Esophagus squamous epithelium (tissue), 5 donors: ENCODE results near the gene DST. TPM values are rescaled to one million over a fixed set of nuclear protein-coding genes. Genes with fewer than 3 reads are reported as not detected.

Source experiments
- DNase-seq: peaks from one replicate; lab custom pipeline; 2025; lab: John Stamatoyannopoulos, UW
- H3K27ac ChIP-seq, 4 donors: fragments of 200-600 bp; sonication (generic); one replicate each; pipeline ENCODE4 v1.5.1; 2016 to 2019; ENCODE audit warnings: mild to moderate bottlenecking in 1 of 4
- H3K27me3 ChIP-seq, 4 donors: fragments of 200-600 bp; sonication (generic); 1 replicate in 3 of 4; 2 replicates in 1 of 4; pipeline versions ENCODE4 v1.5.1 to v1.6.0; 2017 to 2021; ENCODE audit warnings: antibody characterized with exemption in 1 of 4
- H3K36me3 ChIP-seq, 3 donors: fragments of 200-600 bp; sonication (generic); one replicate each; pipeline ENCODE4 v1.5.1; 2016 to 2019
- H3K4me1 ChIP-seq, 3 donors: fragments of 200-600 bp; sonication (generic); one replicate each; pipeline ENCODE4 v1.5.1; 2017 to 2019
- H3K4me3 ChIP-seq, 4 donors: fragments of 200-600 bp; sonication (generic); 1 replicate in 3 of 4; 2 replicates in 1 of 4; pipeline ENCODE4 v1.5.1; 2016 to 2019; ENCODE audit warnings: mild to moderate bottlenecking in 2 of 4, moderate library complexity in 1 of 4
- H3K9me3 ChIP-seq, 3 donors: fragments of 200-600 bp; sonication (generic); one replicate each; pipeline ENCODE4 v1.5.1; 2016 to 2019
- POLR2A ChIP-seq, 4 donors: fragments of 450-650 bp; IDR thresholded peaks; one replicate each; pipeline ENCODE4 v1.6.1; 2017; ENCODE audit warnings: antibody characterized with exemption in 4 of 4, mild to moderate bottlenecking in 4 of 4, moderate library complexity in 3 of 4
- WGBS, 2 donors: methylation state at CpG; one replicate each; pipeline ENCODE4 v1.1.5; 2018; 5-methylcytosine and 5-hydroxymethylcytosine counted together
- intact Hi-C: fragments of 100-400 bp; cut with DNase I; formaldehyde crosslinking; loops from one replicate; pipeline ENCODE4 v1.15.0; 2022
- total RNA-seq, 4 donors: library from RNA; depleted of rRNA; stranded (reverse); fragments of >200 nt; gene quantifications; one replicate each; pipeline ENCODE4 v1.1.0, GENCODE V29; 2016
- TF ChIP-seq, protein P1 (sequence below), 6 experiments: fragments of 450-650 bp in 4 of 6; fragments of 200-600 bp in 2 of 6; sonication (generic) in 2 of 6; IDR thresholded peaks; one replicate each; pipeline ENCODE4 v1.5.1; 2016 to 2019; ENCODE audit warnings: antibody characterized with exemption in 6 of 6, mild to moderate bottlenecking in 4 of 6, moderate library complexity in 4 of 6
- donor health status: DM: yes; HTN: yes; CAD: no.

DST gene
- total RNA-seq, 4 donors from 2014 or later = 134 to 468 (median 175) TPM

DNA sequence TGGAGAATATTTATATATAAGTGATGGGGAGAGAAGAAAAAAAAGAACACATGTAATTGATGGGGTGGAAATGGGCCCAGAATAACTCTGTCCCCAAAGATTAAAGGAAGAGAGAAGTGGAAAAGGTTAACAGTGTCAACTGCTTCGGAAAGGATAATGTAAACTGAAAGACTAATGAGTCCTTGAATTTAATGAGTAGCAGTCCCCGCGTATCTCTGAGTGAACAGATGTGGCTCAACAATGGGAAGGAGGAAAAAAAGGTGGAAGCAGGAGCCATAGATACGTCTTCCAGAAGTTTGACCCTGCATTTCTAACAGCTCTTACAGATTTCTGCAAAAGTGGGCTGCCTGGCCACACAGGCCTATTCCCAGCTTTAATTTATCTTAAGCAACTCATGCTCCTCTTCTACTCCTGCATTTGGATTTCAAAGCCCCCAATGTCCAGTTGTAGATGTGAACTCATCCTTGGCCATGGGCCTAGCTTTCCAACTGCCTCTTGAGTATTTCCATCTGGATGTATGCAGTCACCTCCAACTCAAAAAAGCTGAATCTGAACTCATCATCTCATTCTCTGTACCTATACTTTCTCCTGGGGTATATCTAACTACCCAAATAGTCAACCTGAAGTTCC, 61.3 kb downstream of the DST start:
- TF ChIP-seq POLR2A (IDR thresholded peaks at IDR 0.05) = no peak
- TF ChIP-seq, protein P1, sequence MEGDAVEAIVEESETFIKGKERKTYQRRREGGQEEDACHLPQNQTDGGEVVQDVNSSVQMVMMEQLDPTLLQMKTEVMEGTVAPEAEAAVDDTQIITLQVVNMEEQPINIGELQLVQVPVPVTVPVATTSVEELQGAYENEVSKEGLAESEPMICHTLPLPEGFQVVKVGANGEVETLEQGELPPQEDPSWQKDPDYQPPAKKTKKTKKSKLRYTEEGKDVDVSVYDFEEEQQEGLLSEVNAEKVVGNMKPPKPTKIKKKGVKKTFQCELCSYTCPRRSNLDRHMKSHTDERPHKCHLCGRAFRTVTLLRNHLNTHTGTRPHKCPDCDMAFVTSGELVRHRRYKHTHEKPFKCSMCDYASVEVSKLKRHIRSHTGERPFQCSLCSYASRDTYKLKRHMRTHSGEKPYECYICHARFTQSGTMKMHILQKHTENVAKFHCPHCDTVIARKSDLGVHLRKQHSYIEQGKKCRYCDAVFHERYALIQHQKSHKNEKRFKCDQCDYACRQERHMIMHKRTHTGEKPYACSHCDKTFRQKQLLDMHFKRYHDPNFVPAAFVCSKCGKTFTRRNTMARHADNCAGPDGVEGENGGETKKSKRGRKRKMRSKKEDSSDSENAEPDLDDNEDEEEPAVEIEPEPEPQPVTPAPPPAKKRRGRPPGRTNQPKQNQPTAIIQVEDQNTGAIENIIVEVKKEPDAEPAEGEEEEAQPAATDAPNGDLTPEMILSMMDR (IDR thresholded peaks at IDR 0.05) = no peak
- no peaks in the 10 kb centered on the region for H3K4me1 ChIP-seq
- H3K36me3 ChIP-seq = peaks cover 0 to 5% (median 0%) of the 10 kb centered on the region in 3 donors
- intact Hi-C loops = no loop called here
- H3K9me3 ChIP-seq = no peaks in the 10 kb centered on the region
- no peak overlapping the region for H3K4me3 ChIP-seq
- no peaks in the 10 kb centered on the region for H3K27me3 ChIP-seq
- DNase-seq = no peak
- WGBS, 2 donors = 57 to 67% methylated on average over 4 of the region's 4 CpGs
- no peak overlapping the region for H3K27ac ChIP-seq

DNA sequence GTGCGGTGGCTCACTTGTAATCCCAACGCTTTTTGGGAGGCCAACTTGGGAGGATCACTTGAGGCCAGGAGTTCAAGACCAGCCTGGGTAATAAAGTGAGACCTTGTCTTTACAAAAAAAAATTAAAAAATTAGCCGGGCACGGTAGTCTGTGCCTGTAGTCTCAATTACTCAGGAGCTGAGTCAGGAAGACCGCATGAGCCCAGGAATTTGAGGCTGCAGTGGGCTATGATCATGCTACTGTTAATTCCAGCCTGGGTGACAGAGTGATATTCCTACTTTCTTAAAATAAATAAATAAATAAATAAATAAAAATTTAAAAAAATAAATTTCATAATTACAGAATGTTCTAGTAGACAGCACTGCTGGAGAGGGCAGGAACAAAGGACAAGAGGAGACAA, 62.4 kb downstream of the DST start:
- Histone ChIP-seq H3K4me1 (no peaks in the 10 kb centered on the region), H3K36me3 (peaks cover 0 to 13% (median 0%) of the 10 kb centered on the region in 3 donors), H3K9me3 (no peaks in the 10 kb centered on the region), H3K4me3 (no peak overlapping the region), H3K27ac (no peak overlapping the region), H3K27me3 (no peaks in the 10 kb centered on the region)
- intact Hi-C loops = no loop called here
- WGBS, 2 donors = 89 to 93% methylated on average over 5 of the region's 5 CpGs
- DNase-seq = no peak
- no peak for TF ChIP-seq POLR2A (IDR thresholded peaks at IDR 0.05)
- TF ChIP-seq, protein P1 (IDR thresholded peaks at IDR 0.05) = no peak

DNA sequence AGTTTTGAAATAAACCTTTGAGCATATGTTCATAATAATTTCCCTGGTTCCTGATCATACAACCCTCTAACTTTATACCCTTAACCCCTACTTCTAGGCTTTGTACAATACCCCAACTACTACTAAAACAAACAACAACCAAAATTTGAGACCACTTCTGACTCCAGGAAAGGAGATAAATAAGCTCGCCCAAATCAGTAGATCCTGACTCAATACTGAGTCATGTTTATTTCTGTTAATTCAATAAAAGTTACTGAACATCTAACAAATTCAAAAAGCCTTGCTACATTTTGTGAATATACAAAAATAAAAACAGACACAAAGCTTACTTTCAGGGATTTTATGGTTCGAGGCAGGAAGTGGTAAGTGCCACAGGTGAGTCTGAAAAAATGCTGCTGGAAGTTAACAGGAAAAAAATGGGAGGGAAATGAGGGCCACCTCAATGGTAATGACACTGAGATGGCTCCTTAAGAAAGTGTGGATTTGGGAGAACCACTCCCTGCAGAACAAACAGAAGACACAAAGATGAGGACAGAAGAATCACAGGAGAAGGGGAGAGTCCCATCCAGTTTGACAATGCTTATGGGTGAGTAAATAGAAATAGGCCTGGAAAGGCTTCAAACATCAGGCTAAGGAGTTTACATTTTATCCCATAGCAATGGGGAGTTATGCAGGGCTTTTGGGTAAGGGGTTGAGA, 63.4 kb downstream of the DST start:
- intact Hi-C loops = no loop called here
- no peak overlapping the region for H3K4me3 ChIP-seq
- WGBS, 2 donors = 57 to 65% methylated on average over 2 of the region's 2 CpGs
- TF ChIP-seq, protein P1 (IDR thresholded peaks at IDR 0.05) = no peak
- no peak for TF ChIP-seq POLR2A (IDR thresholded peaks at IDR 0.05)
- peaks cover 0 to 13% (median 0%) of the 10 kb centered on the region in 3 donors for H3K36me3 ChIP-seq
- H3K9me3 ChIP-seq = no peaks in the 10 kb centered on the region
- no peak for DNase-seq
- no peak overlapping the region for H3K27ac ChIP-seq
- H3K27me3 ChIP-seq = no peaks in the 10 kb centered on the region
- no peaks in the 10 kb centered on the region for H3K4me1 ChIP-seq

DNA sequence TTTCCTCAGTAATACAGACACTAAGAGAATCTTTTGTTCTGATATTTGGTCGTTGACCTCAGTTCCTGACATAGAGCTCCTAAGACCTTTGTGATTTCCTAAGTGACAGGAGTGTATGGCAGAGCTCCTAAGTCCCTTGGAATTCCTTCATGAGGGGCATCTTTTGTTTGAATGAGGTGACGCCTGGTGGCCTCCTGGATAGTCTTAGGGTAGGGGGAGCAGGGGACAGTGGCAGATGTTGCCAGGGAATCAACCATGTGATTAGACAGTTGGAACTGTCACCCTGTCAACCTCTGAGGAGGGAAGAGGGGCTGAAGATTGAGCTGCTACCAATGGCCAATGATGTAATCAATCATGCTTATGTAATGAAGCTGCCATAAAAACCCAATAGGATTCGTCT, 67.0 kb downstream of the DST start:
- TF ChIP-seq POLR2A (IDR thresholded peaks at IDR 0.05) = no peak
- TF ChIP-seq, protein P1 (IDR thresholded peaks at IDR 0.05) = no peak
- no peaks in the 10 kb centered on the region for H3K27me3 ChIP-seq
- intact Hi-C loops = no loop called here
- H3K9me3 ChIP-seq = no peaks in the 10 kb centered on the region
- no peak overlapping the region for H3K4me3 ChIP-seq
- H3K36me3 ChIP-seq = peaks cover 0 to 28% (median 0%) of the 10 kb centered on the region in 3 donors
- WGBS, 2 donors = 77 to 79% methylated on average over 3 of the region's 3 CpGs
- DNase-seq = no peak
- no peak overlapping the region for H3K27ac ChIP-seq
- no peaks in the 10 kb centered on the region for H3K4me1 ChIP-seq

DNA sequence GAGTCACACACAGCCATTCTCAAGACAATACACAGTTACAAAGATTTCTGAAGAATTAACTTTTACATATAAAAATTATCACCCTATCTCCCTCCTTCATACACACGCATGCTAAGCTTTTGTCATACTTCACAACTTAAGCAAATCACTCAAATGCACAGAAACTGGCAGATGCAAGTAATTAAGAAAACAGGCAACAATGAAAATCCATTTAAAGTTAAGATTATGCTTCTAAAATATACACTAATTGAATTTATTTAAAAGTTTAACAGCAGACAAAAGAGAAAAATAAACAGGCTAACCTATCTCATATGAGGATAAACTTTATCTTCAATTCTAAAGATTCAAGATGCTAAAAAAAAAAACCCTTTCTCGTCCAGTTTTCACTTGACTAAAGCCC, 68.4 kb downstream of the DST start:
- intact Hi-C loops = no loop called here
- H3K27ac ChIP-seq = no peak overlapping the region
- no peaks in the 10 kb centered on the region for H3K9me3 ChIP-seq

More for the DNA sequence above, 68.4 kb downstream of the DST start:
- no peak overlapping the region for H3K4me3 ChIP-seq
- H3K4me1 ChIP-seq = peaks cover 0 to 5% (median 0%) of the 10 kb centered on the region in 3 donors
- DNase-seq = no peak
- 85 to 89% methylated on average over 2 of the region's 2 CpGs for WGBS, 2 donors
- peaks cover 0 to 33% (median 0%) of the 10 kb centered on the region in 3 donors for H3K36me3 ChIP-seq
- TF ChIP-seq, protein P1 (IDR thresholded peaks at IDR 0.05) = no peak
- no peak for TF ChIP-seq POLR2A (IDR thresholded peaks at IDR 0.05)
- no peaks in the 10 kb centered on the region for H3K27me3 ChIP-seq
